Measurements from ENCODE around the gene ZNF862.
A peak's percentile ranks its signal among the peaks of the same experiment; 100 is the strongest.

The ZNF862 gene

DNA sequence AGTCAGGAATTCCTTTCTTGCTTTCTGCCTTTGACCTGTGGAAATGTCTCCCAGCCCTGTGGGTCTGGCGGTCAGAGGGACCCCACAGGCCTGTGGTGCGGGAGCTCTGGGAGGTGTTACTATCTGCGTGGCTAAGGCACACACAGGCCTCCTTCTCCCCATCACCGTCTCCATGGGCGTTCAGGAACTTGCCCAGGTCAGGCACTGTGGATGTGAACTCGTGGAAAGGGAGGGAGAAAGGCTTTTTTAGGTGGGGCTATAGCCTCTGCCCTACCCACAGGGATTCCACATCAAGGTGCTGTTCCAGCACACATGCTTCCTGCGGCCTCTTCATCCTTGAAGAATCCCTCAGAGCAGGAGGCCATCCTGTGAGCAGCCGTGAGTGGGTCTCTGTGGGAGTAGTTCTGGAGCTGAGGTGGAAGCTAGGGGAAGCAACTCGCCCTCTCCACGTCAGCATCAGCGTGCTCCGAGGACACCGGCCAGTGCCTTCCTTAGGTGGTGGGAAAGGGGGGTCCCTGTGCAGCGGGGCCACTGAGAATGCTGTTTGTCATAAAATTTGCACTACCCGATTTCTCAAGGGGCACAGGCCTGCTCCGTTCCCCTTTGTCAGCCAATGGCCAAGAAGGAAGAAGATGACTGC lies 28.1 kb downstream of the ZNF862 start:
- no peak for DNase-seq (ENCODE audit: low read depth in 2 of 2)

GRCh38 chr7:149866779-149867447 lies 28.7 kb downstream of the ZNF862 start:
- DNase-seq (ENCODE audit: low read depth in 2 of 2), result no peak

GRCh38 chr7:149867762-149868622 lies 29.8 kb downstream of the ZNF862 start:
- DNase-seq (ENCODE audit: low read depth in 2 of 2), result no peak

GRCh38 chr7:149868623-149869290 lies 30.6 kb downstream of the ZNF862 start:
- no peak for DNase-seq (ENCODE audit: low read depth in 2 of 2)

DNA sequence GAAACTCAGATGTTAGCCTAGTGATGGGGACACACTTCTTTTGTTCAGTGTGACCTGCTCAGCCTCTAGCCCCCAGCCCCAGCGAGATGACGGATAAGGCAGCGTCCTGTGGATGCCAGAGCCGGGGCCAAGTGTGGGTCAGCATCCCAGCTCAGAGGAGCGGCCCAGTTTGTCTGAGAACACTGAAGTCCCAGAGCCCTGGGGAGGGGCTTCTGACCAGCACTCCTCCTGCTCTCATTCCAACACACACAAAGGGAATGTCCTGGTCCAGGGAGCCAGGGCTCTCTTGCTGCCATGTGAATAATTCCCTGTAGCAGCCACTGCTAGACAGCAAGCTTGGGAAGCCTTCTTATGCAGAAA lies 31.1 kb downstream of the ZNF862 start:
- DNase-seq (ENCODE audit: low read depth in 2 of 2), result no peak

- no peak for DNase-seq (ENCODE audit: low read depth in 2 of 2)
Measured at GRCh38 chr7:149869867-149870266, 31.7 kb downstream of the ZNF862 start.

DNA sequence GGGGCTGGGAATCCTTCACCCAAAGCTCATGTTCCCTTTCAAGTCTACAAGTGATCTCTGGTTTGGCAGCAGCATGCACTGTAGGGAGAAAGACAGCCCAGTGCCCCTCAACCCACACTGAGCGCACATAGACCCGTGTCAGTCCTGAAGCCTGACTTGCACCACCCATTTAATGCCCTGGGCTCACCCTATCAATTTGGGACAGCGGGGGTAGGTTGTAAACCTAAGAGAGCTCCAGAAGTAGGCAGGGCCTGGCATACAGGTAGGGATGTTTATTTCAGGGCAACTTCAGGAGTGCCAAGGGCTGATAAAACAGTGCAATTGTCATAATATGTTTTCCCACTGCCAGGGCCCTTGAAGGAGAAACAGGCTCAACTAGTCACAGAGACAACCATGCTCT lies 32.1 kb downstream of the ZNF862 start:
- no peak for DNase-seq (ENCODE audit: low read depth in 2 of 2)

- DNase-seq (ENCODE audit: low read depth in 2 of 2), result no peak
Measured at GRCh38 chr7:149870701-149871483, 32.7 kb downstream of the ZNF862 start.

DNA sequence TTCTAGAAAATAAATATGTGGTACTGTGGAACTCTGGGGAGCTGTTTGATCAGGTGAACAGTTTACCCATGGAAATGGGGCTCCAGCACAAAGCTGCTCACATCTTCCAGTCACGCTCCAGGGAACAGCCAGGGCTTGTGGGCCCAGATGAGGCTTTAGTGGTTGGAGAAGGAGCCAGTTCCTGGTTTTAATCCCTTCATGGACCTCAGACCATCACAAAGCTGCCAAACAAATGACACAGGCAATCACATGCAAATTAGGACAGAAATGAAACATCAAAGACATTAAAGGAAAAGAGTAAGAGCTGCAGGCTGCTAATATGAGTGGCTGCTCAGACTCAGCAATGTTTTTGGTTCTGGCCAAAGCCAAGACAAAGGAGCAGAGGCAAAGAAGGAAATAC lies 33.4 kb downstream of the ZNF862 start:
- no peak for DNase-seq (ENCODE audit: low read depth in 2 of 2)

- no peak for DNase-seq (ENCODE audit: low read depth in 2 of 2)
Measured at GRCh38 chr7:149872419-149873073, 34.4 kb downstream of the ZNF862 start.

DNA sequence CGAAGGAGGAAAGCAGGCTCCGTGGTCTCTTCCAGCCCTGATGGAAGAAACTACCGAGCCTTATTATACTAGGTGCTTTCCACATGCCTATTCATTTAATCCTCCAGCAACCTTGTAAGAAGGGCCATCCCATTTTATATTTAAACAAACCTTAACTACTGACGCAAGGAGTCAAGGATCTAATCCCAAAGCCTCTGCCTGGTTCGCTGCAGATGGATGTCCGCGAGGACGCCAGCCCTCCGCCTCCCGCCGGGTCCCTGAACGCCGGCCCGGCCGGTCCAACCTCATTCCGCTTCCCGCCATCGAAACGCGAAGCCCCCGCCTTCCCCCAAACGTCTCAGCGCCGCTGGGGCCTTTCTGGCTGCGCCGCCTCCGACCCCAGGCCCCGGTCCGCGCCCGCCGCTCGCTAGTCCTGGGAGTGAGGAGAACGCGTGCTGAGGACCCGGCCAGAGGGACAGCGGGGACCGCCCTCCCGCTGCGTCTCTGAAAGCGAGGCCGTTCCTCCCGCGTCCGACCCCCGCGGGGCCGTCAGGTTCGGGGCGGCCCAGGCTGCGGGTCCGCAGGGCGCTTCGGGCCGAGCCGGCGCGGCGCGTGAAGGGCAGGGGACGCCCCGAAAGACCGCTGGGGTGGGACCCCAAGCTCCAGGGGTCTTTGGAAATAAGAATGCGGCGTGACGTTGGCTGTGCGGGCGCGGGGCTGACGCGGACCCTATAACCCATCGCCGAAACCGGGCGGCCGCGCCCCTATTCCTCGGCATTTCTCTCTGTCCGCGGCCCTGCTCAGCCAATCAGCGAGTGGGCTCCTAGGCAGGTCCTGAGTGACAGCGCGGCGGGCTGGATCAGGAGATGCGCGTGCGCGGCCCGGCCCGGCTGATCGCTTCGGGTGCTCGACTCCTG lies 35.1 kb downstream of the ZNF862 start, which contains the start of gene ATP6V0E2:
TSS of gene ATP6V0E2 (plus strand) at position 896 of the 896 bp plus-strand sequence. CDS start 97 bp downstream, outside the sequence.
- peak; percentile 84 to 91 for DNase-seq (ENCODE audit: low read depth in 2 of 2)

DNA sequence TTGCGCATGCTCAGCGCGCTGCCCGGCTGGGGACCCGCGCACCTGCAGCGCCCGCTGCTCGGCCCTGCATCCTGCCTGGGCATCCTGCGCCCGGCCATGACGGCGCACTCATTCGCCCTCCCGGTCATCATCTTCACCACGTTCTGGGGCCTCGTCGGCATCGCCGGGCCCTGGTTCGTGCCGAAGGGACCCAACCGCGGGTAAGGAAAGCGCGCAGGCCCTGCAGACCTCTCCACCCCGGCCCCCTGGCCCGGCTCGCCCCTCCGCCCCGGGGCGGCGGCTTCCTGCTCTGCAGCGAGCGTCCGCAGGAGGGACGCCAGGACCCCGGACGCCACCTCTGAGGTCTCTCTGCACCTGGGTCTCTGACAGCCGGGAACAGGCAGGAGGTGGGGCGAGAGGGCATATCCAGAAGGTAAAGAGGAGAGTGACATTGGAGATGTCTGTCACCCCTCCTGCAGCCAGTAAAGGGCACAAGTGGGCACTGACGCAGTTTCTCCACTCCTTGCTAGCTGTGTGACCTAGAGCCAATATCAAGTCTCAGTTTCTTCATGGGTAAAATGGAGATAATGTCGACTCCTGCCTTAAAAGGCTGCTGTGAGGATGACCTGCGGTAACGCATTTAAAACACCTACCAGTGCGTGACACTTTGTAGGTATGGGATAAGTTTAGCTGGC lies 35.9 kb downstream of the ZNF862 start:
- DNase-seq (ENCODE audit: low read depth in 2 of 2), result no peak

DNA sequence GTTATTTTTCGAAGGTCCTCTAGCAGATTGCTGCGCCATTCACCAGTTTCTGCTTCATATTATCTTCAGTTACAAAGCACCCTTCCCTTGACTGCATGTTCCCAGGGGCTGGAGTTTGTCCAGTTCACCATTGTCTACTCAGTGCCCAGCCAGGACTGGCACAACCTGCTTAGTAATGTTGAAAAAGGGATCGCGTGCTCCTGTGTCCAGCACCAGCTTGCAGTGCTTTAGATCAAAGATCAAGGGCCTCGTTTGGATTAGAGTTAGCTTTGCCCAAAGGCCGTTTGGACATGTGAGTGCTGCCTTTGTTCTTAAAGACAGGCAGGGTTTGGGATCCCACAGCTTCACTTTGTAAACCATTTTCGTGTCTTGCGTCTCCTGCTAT lies 36.5 kb downstream of the ZNF862 start:
- DNase-seq (ENCODE audit: low read depth in 2 of 2), result no peak

- no peak for DNase-seq (ENCODE audit: low read depth in 2 of 2)
Measured at GRCh38 chr7:149875396-149875795, 37.2 kb downstream of the ZNF862 start.

DNA sequence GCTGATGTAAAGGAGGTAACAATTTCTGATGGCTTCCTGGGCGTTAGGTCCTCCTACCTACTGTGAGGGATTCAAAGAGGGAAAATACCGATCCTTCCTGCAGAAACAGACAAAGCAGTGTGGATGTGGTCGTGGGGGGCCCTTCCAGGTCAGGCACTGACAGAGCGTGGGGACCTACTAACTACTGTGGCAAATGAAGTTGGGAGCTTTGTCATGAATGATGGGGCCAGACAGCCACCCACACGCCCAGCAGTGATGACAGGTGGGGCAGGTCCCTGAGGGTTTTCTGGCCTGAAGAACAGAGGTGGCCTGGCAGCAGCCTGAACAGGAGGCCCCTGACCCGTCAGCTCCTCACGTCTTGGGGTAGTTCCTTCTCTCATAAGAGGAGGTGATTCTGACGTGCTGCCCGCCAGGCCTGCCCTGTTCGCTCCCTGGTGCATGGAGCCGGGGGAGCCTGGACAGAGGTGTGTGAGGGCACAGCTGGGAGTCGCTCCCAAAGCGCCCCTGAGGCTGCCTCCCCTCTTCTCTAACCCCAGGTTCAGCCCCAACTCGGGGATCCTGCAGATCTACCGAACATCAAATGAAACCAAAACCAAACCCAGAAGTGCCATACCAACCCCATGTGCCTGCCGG lies 39.8 kb downstream of the ZNF862 start:
- no peak for DNase-seq (ENCODE audit: low read depth in 2 of 2)

DNA sequence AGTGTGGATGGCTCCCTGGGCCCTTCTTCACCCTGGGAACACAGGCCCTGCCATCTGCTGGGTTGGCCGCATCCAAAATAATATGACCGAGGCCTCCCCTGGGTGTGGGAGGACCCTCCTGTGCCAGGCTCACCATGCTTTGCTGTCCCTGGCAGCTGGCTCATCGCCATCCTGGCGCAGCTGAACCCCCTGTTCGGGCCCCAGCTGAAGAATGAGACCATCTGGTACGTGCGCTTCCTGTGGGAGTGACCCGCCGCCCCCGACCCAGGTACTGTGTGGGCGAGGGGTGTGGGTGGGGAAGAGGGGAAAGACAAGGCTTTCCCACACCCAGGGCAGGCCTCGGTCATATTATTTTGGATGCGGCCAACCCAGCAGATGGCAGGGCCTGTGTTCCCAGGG lies 40.3 kb downstream of the ZNF862 start:
- no peak for DNase-seq (ENCODE audit: low read depth in 2 of 2)

DNA sequence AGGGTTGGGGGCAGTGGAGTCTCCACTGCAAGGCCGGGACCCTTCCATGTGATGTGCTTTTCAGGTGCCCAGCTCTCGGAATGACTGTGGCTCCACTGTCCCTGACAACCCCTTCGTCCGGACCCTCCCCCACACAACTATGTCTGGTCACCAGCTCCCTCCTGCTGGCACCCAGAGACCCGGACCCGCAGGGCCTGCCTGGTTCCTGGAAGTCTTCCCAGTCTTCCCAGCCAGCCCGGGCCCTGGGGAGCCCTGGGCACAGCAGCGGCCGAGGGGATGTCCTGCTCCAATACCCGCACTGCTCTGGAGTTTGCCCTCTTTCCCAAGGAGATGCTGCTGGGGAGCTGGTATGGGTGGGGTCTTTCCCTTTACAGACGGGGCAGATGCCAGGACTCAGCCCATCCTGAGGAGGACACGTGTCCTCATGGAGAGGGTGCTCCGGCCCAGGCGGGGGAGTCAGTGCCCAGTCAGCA lies 41.1 kb downstream of the ZNF862 start:
- DNase-seq (ENCODE audit: low read depth in 2 of 2), result no peak

GRCh38 chr7:149879766-149880637 lies 41.8 kb downstream of the ZNF862 start:
- DNase-seq (ENCODE audit: low read depth in 2 of 2), result no peak
